A673 (cell line): Measurements from ENCODE around the gene TEX35. TPM values are rescaled to one million over a fixed set of nuclear protein-coding genes. Genes with fewer than 3 reads are reported as not detected.

ENCODE experiments used
- BruUV-seq: library from RNA; stranded (reverse); fragments of 400-500 nt; replicated peaks from 2 replicates; lab custom pipeline; 2021; lab: Mats Ljungman, UMichigan
- CTCF ChIA-PET: fragments of 300-600 bp; sonication (Branson Sonifier 250); formaldehyde crosslinking; loops from one replicate; lab custom pipeline; 2022; ENCODE audit warnings: antibody characterized with exemption; lab: Charles Lee
- POLR2A ChIA-PET: fragments of 300-600 bp; sonication (Branson Sonifier 250); formaldehyde crosslinking; loops from one replicate; lab custom pipeline; 2022; ENCODE audit warnings: antibody characterized with exemption; ENCODE audit not compliant: low non-redundant PET; lab: Charles Lee
- DNase-seq: peaks from one replicate; pipeline ENCODE4 v3.0.0-alpha.2; 2015; ENCODE audit warnings: low spot score
- H3K27ac ChIP-seq: fragments of 200-600 bp; sonication (generic); 2 replicates; pipeline ENCODE4 v1.5.1; 2016; ENCODE audit warnings: mixed run types, low read depth, mild to moderate bottlenecking, mixed read lengths, antibody characterized with exemption, low read length; ENCODE audit not compliant: poor library complexity, severe bottlenecking
- H3K27me3 ChIP-seq: fragments of 200-600 bp; sonication (generic); replicated peaks from 2 replicates; pipeline ENCODE4 v1.6.1; 2017; ENCODE audit warnings: mixed run types, low read depth, mild to moderate bottlenecking, mixed read lengths, antibody characterized with exemption, low read length; ENCODE audit not compliant: insufficient read depth, poor library complexity
- H3K36me3 ChIP-seq: fragments of 200-600 bp; sonication (generic); 2 replicates; pipeline ENCODE4 v1.6.1; 2016; ENCODE audit warnings: mixed run types, mild to moderate bottlenecking, mixed read lengths, antibody characterized with exemption, low read length; ENCODE audit not compliant: insufficient read depth, poor library complexity, severe bottlenecking
- H3K4me1 ChIP-seq: fragments of 200-600 bp; sonication (generic); 2 replicates; pipeline ENCODE4 v1.6.1; 2017; ENCODE audit warnings: mixed run types, mild to moderate bottlenecking, mixed read lengths, antibody characterized with exemption, low read length; ENCODE audit not compliant: insufficient read depth, poor library complexity, severe bottlenecking
- H3K4me3 ChIP-seq: fragments of 200-600 bp; sonication (generic); 2 replicates; pipeline ENCODE4 v1.5.1; 2016; ENCODE audit warnings: low read depth, mixed run types, mild to moderate bottlenecking, mixed read lengths, low read length; ENCODE audit not compliant: poor library complexity, severe bottlenecking
- H3K9me3 ChIP-seq: fragments of 200-600 bp; sonication (generic); 2 replicates; pipeline ENCODE4 v1.6.1; 2016; ENCODE audit warnings: mixed run types, low read depth, mild to moderate bottlenecking, mixed read lengths, antibody characterized with exemption, low read length; ENCODE audit not compliant: poor library complexity, severe bottlenecking
- EZH2 ChIP-seq: fragments of 200-600 bp; sonication (generic); IDR thresholded peaks from 2 replicates; pipeline ENCODE4 v1.6.1; 2017; ENCODE audit warnings: borderline replicate concordance, low read depth, mild to moderate bottlenecking, mixed read lengths, antibody characterized with exemption, low read length; ENCODE audit not compliant: poor library complexity, severe bottlenecking
- intact Hi-C: fragments of 100-400 bp; cut with micrococcal nuclease; formaldehyde crosslinking; loops from one replicate; pipeline ENCODE4 v1.10.0; 2022; ENCODE audit not compliant: unreplicated experiment
- total RNA-seq: library from RNA; stranded (reverse); gene quantifications from 2 replicates; pipeline ENCODE4 v1.2.3, GENCODE V29; 2021
- TF ChIP-seq, protein P1 (sequence below): fragments of 300-800, 200-600 bp; sonication (generic); conservative IDR thresholded peaks from 2 replicates; pipeline ENCODE4 v1.5.1; 2017; ENCODE audit warnings: low read depth, mild to moderate bottlenecking, antibody characterized with exemption, low read length, moderate library complexity, mixed read lengths

The TEX35 gene
- total RNA-seq, 1 experiment from 2014 or later, result not detected

DNA sequence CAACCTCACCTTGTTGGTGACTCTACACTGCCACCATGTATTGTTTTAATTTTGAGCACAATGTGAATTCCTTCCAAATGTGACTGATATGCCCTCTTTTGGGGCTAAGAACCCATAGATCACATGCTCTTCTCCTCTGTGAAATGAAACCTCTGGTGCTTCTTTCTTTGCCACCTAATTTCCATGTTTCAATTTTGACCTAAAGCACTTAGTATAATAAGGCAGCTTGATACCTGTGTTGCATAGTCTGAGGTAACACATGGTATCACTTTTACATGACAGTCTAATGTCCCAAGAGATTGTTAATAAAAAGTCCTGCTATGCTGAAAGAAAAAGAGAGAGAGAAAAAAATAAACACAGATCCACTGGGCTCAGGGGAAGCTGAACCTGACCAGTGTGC is 40.4 kb upstream of the TEX35 start:
- H3K27me3 ChIP-seq, result no peaks in the 10 kb centered on the region
- no peak overlapping the region for H3K4me3 ChIP-seq
- TF ChIP-seq, protein P1, sequence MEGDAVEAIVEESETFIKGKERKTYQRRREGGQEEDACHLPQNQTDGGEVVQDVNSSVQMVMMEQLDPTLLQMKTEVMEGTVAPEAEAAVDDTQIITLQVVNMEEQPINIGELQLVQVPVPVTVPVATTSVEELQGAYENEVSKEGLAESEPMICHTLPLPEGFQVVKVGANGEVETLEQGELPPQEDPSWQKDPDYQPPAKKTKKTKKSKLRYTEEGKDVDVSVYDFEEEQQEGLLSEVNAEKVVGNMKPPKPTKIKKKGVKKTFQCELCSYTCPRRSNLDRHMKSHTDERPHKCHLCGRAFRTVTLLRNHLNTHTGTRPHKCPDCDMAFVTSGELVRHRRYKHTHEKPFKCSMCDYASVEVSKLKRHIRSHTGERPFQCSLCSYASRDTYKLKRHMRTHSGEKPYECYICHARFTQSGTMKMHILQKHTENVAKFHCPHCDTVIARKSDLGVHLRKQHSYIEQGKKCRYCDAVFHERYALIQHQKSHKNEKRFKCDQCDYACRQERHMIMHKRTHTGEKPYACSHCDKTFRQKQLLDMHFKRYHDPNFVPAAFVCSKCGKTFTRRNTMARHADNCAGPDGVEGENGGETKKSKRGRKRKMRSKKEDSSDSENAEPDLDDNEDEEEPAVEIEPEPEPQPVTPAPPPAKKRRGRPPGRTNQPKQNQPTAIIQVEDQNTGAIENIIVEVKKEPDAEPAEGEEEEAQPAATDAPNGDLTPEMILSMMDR, result no peak
- TF ChIP-seq EZH2, result no peak
- intact Hi-C loops, result no loop called here
- H3K4me1 ChIP-seq, result no peaks in the 10 kb centered on the region
- H3K9me3 ChIP-seq, result no peaks in the 10 kb centered on the region
- DNase-seq, result no peak
- ChIA-PET CTCF (no interaction called here), POLR2A (no interaction called here)
- no TSS peak for BruUV-seq
- H3K27ac ChIP-seq, result no peak overlapping the region
- H3K36me3 ChIP-seq, result no peaks in the 10 kb centered on the region

DNA sequence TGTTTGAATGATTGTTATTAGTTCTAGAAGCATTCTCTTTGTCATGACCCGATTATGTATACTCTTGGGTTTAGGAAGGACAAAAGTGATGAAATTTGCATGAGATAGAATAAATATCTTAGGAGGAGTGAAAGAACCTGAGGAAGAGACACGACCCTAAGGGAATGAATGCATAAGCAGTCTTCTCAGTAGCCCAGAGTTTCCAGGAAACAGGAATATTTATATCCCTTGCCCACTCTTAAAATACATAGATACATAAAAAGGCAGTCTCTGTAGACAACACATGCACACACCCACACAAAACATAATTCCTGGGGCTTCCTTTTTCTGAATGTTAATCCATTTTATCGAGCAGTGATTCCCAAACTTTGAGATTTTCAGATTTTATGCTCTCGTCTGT is 35.5 kb upstream of the TEX35 start:
- no peak overlapping the region for H3K4me3 ChIP-seq
- H3K27me3 ChIP-seq, result no peaks in the 10 kb centered on the region
- intact Hi-C loops, result no loop called here
- no peak for DNase-seq
- ChIA-PET POLR2A (no interaction called here), CTCF (no interaction called here)
- H3K9me3 ChIP-seq, result no peaks in the 10 kb centered on the region
- BruUV-seq, result no TSS peak
- no peaks in the 10 kb centered on the region for H3K36me3 ChIP-seq
- no peak overlapping the region for H3K27ac ChIP-seq
- no peaks in the 10 kb centered on the region for H3K4me1 ChIP-seq
- TF ChIP-seq, protein P1, result no peak
- no peak for TF ChIP-seq EZH2

DNA sequence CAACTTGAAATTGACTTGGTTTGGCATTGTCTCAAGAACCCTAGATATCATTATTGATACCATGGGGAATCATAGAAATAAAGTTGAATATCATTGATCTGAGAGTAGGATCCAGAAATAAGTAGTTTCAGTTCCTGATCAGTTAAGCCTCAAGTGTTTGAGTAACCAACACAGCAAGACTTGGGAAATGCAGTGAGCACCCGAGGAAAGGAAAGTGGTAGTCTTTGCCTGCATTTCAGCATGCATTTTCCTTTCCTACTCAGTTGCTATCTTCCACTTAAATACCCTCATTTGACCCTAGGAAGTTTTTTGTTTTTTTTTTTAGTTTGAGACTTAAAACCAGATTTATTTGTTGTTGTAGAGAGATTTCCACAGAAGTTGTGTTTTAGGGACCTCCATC is 35.1 kb upstream of the TEX35 start:
- Histone ChIP-seq H3K36me3 (no peaks in the 10 kb centered on the region), H3K27ac (no peak overlapping the region), H3K9me3 (no peaks in the 10 kb centered on the region), H3K4me3 (no peak overlapping the region), H3K4me1 (no peaks in the 10 kb centered on the region), H3K27me3 (no peaks in the 10 kb centered on the region)
- DNase-seq, result no peak
- CTCF ChIA-PET, result no interaction called here
- intact Hi-C loops, result no loop called here
- POLR2A ChIA-PET, result no interaction called here
- no peak for TF ChIP-seq EZH2
- TF ChIP-seq, protein P1, result no peak
- no TSS peak for BruUV-seq
